Endothelial cell of umbilical vein (primary cell): ENCODE results near the gene ABCB6. TPM values are rescaled to one million over a fixed set of nuclear protein-coding genes. Genes with fewer than 3 reads are reported as not detected.
A peak's percentile ranks its signal among the peaks of the same experiment; 100 is the strongest.

Experiments
- BruUV-seq: library from RNA; stranded (reverse); fragments of 400-500 nt; replicated peaks from 2 replicates; lab custom pipeline; 2021; lab: Mats Ljungman, UMichigan
- CTCF ChIA-PET: fragments of 300-600, 350-600 bp; sonication (Branson Sonifier 250); formaldehyde crosslinking; loops from one replicate; lab custom pipeline; 2021; ENCODE audit warnings: antibody characterized with exemption, inconsistent platforms; lab: Charles Lee
- POLR2A ChIA-PET: fragments of 300-600, 350-600 bp; sonication (Branson Sonifier 250); formaldehyde crosslinking; loops from one replicate; lab custom pipeline; 2021; ENCODE audit warnings: antibody characterized with exemption, inconsistent platforms; lab: Charles Lee
- DNase-seq: peaks from one replicate; pipeline ENCODE4 v3.0.0-alpha.2; 2011; ENCODE audit warnings: low read depth, low spot score
- FAIRE-seq: peaks from 2 replicates; lab custom pipeline; 2011; peaks lifted over from hg19 to GRCh38; lab: Jason Lieb, UNC
- H2AFZ ChIP-seq: 2 replicates; pipeline ENCODE4 v1.6.0; 2012; ENCODE audit warnings: low read depth, low read length, control low read depth, inconsistent platforms
- H3K27ac ChIP-seq: 2 replicates; pipeline ENCODE4 v1.5.1; 2011; ENCODE audit warnings: low read depth, mild to moderate bottlenecking, control low read depth, low read length, moderate library complexity; ENCODE audit not compliant: insufficient read depth
- H3K27me3 ChIP-seq, 2 experiments: 2 replicates each; pipeline versions ENCODE4 v1.6.0 to v1.6.1; 2011; ENCODE audit warnings: low read length in 2 of 2, mixed read lengths in 1 of 2; ENCODE audit not compliant: control insufficient read depth in 2 of 2, insufficient read depth in 2 of 2
- H3K36me3 ChIP-seq, 2 experiments: 2 replicates in 1 of 2; 3 replicates in 1 of 2; pipeline ENCODE4 v1.5.1; 2011; ENCODE audit warnings: low read length in 2 of 2, mild to moderate bottlenecking in 1 of 2, moderate library complexity in 1 of 2; ENCODE audit not compliant: control insufficient read depth in 2 of 2, insufficient read depth in 2 of 2; ENCODE audit errors: extremely low read depth in 1 of 2
- H3K4me1 ChIP-seq: 3 replicates; pipeline ENCODE4 v1.5.1; 2011; ENCODE audit warnings: mild to moderate bottlenecking, low read length; ENCODE audit not compliant: control insufficient read depth, insufficient read depth; ENCODE audit errors: extremely low read depth
- H3K4me2 ChIP-seq: 2 replicates; pipeline ENCODE4 v1.6.1; 2011; ENCODE audit warnings: low read length, control low read depth, mixed read lengths; ENCODE audit not compliant: insufficient read depth
- H3K4me3 ChIP-seq, 3 experiments: fragments of 200-600 bp in 1 of 3; sonication (generic), shearing (Covaris generic) in 1 of 3; replicated peaks in 1 of 3; 2 replicates each; pipeline ENCODE4 v1.5.1; 2011 to 2016; ENCODE audit warnings: control low read depth in 3 of 3, low read length in 3 of 3, mild to moderate bottlenecking in 2 of 3, inconsistent platforms in 1 of 3, low read depth in 1 of 3, moderate library complexity in 1 of 3; ENCODE audit not compliant: insufficient read depth in 1 of 3
- H3K79me2 ChIP-seq: 2 replicates; pipeline ENCODE4 v1.6.0; 2012; ENCODE audit warnings: low read length, inconsistent platforms; ENCODE audit not compliant: control insufficient read depth, insufficient read depth
- H3K9ac ChIP-seq: replicated peaks from 2 replicates; pipeline ENCODE3; 2011; ENCODE audit warnings: low read length, control low read depth; ENCODE audit not compliant: insufficient read depth; ENCODE audit errors: extremely low read depth
- H3K9me1 ChIP-seq: replicated peaks from 3 replicates; pipeline ENCODE4 v1.6.0; 2011; ENCODE audit warnings: mild to moderate bottlenecking, low read length; ENCODE audit not compliant: control insufficient read depth, insufficient read depth; ENCODE audit errors: extremely low read depth
- H3K9me3 ChIP-seq: replicated peaks from 2 replicates; pipeline ENCODE4 v1.5.1; 2012; ENCODE audit warnings: low read length, inconsistent platforms; ENCODE audit not compliant: control insufficient read depth, insufficient read depth
- H4K20me1 ChIP-seq: replicated peaks from 2 replicates; pipeline ENCODE3; 2011; ENCODE audit warnings: mild to moderate bottlenecking, low read length; ENCODE audit not compliant: control insufficient read depth, insufficient read depth; ENCODE audit errors: extremely low read depth
- EZH2 ChIP-seq: IDR thresholded peaks from 2 replicates; pipeline ENCODE4 v1.6.1; 2012; ENCODE audit warnings: borderline replicate concordance, low read depth, mild to moderate bottlenecking, moderate library complexity, low read length, inconsistent platforms; ENCODE audit not compliant: severe bottlenecking
- FOS ChIP-seq: IDR thresholded peaks from 2 replicates; pipeline ENCODE4 v1.6.1; 2011; ENCODE audit warnings: mild to moderate bottlenecking, low read length, moderate library complexity, borderline replicate concordance; ENCODE audit not compliant: insufficient read depth
- GATA2 ChIP-seq: IDR thresholded peaks from 2 replicates; pipeline ENCODE4 v1.7.0; 2011; ENCODE audit warnings: low read depth, mild to moderate bottlenecking, moderate library complexity, mixed read lengths, low read length; ENCODE audit not compliant: insufficient read length, insufficient read depth
- JUN ChIP-seq: IDR thresholded peaks from 2 replicates; pipeline ENCODE4 v1.6.1; 2011; ENCODE audit warnings: borderline replicate concordance, low read depth; ENCODE audit not compliant: insufficient read length, insufficient read depth
- MAX ChIP-seq: IDR thresholded peaks from 2 replicates; pipeline ENCODE4 v1.6.1; 2011; ENCODE audit not compliant: insufficient read depth, insufficient read length
- MYC ChIP-seq: IDR thresholded peaks from one replicate; pipeline ENCODE4 v1.6.1; 2011; ENCODE audit warnings: mild to moderate bottlenecking, low read depth, low read length
- POLR2A ChIP-seq: IDR thresholded peaks from 2 replicates; pipeline ENCODE4 v1.6.1; 2012; ENCODE audit warnings: low read depth, mild to moderate bottlenecking, control low read depth, low read length
- POLR2AphosphoS5 ChIP-seq: IDR thresholded peaks from 2 replicates; pipeline ENCODE4 v1.6.1; 2012; ENCODE audit warnings: low read depth, mild to moderate bottlenecking, control low read depth, low read length, moderate library complexity; ENCODE audit not compliant: insufficient read depth
- dilution Hi-C: fragments of 300-500 bp; cut with MboI; formaldehyde crosslinking; loops from one replicate; pipeline ENCODE4 v1.15.0; 2019; ENCODE audit warnings: low sequenced_read_pairs; ENCODE audit not compliant: extremely low pct_ligation_motif_present
- intact Hi-C: fragments of 100-400 bp; cut with micrococcal nuclease; formaldehyde crosslinking; loops from one replicate; pipeline ENCODE4 v1.10.0; 2022
- polyA plus RNA-seq, 4 experiments: library from polyadenylated mRNA; depleted of rRNA in 3 of 4; stranded (reverse) in 3 of 4; unstranded in 1 of 4; fragments of >200 nt; gene quantifications; 2 replicates each; pipeline versions ENCODE4 v1.2.1 to v1.2.3, GENCODE V29; 2011 to 2012; ENCODE audit warnings: missing spikeins in 1 of 4
- total RNA-seq: library from RNA; stranded (reverse); gene quantifications from 2 replicates; pipeline ENCODE4 v1.2.3, GENCODE V29; 2021
- TF ChIP-seq, protein P1 (sequence below), 2 donors: IDR thresholded peaks; 1 replicate in 1 of 2; 2 replicates in 1 of 2; pipeline ENCODE4 v1.5.1; 2011; ENCODE audit warnings: low read length in 2 of 2, mild to moderate bottlenecking in 2 of 2, moderate library complexity in 2 of 2, control low read depth in 1 of 2, inconsistent platforms in 1 of 2, low read depth in 1 of 2; ENCODE audit not compliant: insufficient read depth in 1 of 2; ENCODE audit errors: extremely low read depth in 1 of 2

Gene ABCB6
- total and polyA plus RNA-seq, 2 donors (not counting 3 experiments of a cell fraction or from before 2014, with no cell fraction given), result 25.7 to 32.5 TPM

GRCh38 chr2:219245899-219246230 lies 27.1 kb upstream of the ABCB6 start:
- ChIA-PET POLR2A (no interaction called here), CTCF (interaction anchor here (1.0 to 2.1 kb wide), 4 partner anchors 34 to 74 kb away, joined by 3 to 12 read pairs (median 4); no protein-coding TSS in a partner anchor)
- Histone ChIP-seq H4K20me1 (no peaks in the 10 kb centered on the region), H3K9me3 (no peaks in the 10 kb centered on the region), H3K36me3 (peaks cover 2% of the 10 kb centered on the region in 2 experiments), H3K4me2 (peak overlapping the region; percentile 86), H3K9me1 (no peaks in the 10 kb centered on the region), H2AFZ (no peak overlapping the region), H3K27me3 (no peaks in the 10 kb centered on the region), H3K79me2 (peaks cover 15% of the 10 kb centered on the region), H3K9ac (peak overlapping the region; percentile 97), H3K4me1 (peaks cover 31% of the 10 kb centered on the region), H3K4me3 (peak overlapping the region; percentile 67 to 80 (median 67)), H3K27ac (peak overlapping the region; percentile 92)
- FAIRE-seq (no peak), DNase-seq (no peak)
- TF ChIP-seq, protein P1, sequence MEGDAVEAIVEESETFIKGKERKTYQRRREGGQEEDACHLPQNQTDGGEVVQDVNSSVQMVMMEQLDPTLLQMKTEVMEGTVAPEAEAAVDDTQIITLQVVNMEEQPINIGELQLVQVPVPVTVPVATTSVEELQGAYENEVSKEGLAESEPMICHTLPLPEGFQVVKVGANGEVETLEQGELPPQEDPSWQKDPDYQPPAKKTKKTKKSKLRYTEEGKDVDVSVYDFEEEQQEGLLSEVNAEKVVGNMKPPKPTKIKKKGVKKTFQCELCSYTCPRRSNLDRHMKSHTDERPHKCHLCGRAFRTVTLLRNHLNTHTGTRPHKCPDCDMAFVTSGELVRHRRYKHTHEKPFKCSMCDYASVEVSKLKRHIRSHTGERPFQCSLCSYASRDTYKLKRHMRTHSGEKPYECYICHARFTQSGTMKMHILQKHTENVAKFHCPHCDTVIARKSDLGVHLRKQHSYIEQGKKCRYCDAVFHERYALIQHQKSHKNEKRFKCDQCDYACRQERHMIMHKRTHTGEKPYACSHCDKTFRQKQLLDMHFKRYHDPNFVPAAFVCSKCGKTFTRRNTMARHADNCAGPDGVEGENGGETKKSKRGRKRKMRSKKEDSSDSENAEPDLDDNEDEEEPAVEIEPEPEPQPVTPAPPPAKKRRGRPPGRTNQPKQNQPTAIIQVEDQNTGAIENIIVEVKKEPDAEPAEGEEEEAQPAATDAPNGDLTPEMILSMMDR (IDR thresholded peaks at IDR 0.05; ENCODE audit: extremely low read depth in 1 of 2, insufficient read depth in 1 of 2, low read depth in 1 of 2, low read length in 2 of 2), result no peak
- TF ChIP-seq FOS, result no peak
- no peak for TF ChIP-seq GATA2
- TF ChIP-seq POLR2A, result no peak
- no peak for TF ChIP-seq POLR2AphosphoS5
- no peak for TF ChIP-seq MAX
- TF ChIP-seq MYC, result no peak
- TF ChIP-seq EZH2, result no peak
- TF ChIP-seq JUN, result no peak
- dilution Hi-C loops (no loop called here), intact Hi-C loops (loop anchor here (1.0 to 2.0 kb wide), 7 partner anchors 17 to 86 kb away; partner anchors contain the start of genes ABCB6, ANKZF1, ATG9A and DNAJB2)
- BruUV-seq, result no TSS peak
